NT2/D1 (cell line): ENCODE measurements around the gene PNPLA7.

ENCODE experiments used
- SUZ12 ChIP-seq: IDR thresholded peaks from 2 replicates; pipeline ENCODE4 v1.6.1; 2011; ENCODE audit not compliant: insufficient read length, insufficient read depth; ENCODE audit errors: extremely low read depth
- YY1 ChIP-seq: IDR thresholded peaks from 2 replicates; pipeline ENCODE4 v1.6.1; 2011; ENCODE audit not compliant: insufficient read length, insufficient read depth
- ZNF274 ChIP-seq: IDR thresholded peaks from 2 replicates; pipeline ENCODE4 v1.6.1; 2011; ENCODE audit warnings: mild to moderate bottlenecking, low read depth, low read length

GRCh38 chr9:137519553-137519952, 30.6 kb downstream of the PNPLA7 start:
- no peak for TF ChIP-seq ZNF274
- no peak for TF ChIP-seq SUZ12
- no peak for TF ChIP-seq YY1
